K562 (cell line): ENCODE data around the gene SH3BP5L. TPM values are rescaled to one million over a fixed set of nuclear protein-coding genes. Genes with fewer than 3 reads are reported as not detected.

ENCODE experiments used
- ATAC-seq: fragments of 200-7000 bp; cut with Tn5 transposase; 3 replicates; pipeline ENCODE4 v1.9.1; 2020; ENCODE audit warnings: moderate library complexity
- BruUV-seq: library from RNA; stranded (reverse); fragments of 400-500 nt; replicated peaks from 2 replicates; lab custom pipeline; 2021; lab: Mats Ljungman, UMichigan
- CTCF ChIA-PET: fragments of 300-600 bp; formaldehyde crosslinking; extraction: SDS; loops from one replicate; lab custom pipeline; 2021; ENCODE audit warnings: low intra/inter-chr PET ratio; lab: Yijun Ruan, JAX
- POLR2A ChIA-PET: fragments of 300-600, 350-650 bp; sonication (Branson Sonifier 250); formaldehyde crosslinking; extraction: SDS; loops from one replicate; lab custom pipeline; 2021; ENCODE audit warnings: antibody characterized with exemption, inconsistent platforms; lab: Yijun Ruan, JAX
- DNase-seq, 4 experiments: peaks; one replicate each; pipeline versions ENCODE4 v3.0.0 to v3.0.0-alpha.2; 2011 to 2018; ENCODE audit warnings: low spot score in 3 of 4, mixed read lengths in 3 of 4; ENCODE audit errors: extremely low read depth in 1 of 4
- FAIRE-seq: peaks from 2 replicates; lab custom pipeline; 2011; peaks lifted over from hg19 to GRCh38; lab: Jason Lieb, UNC
- H2AFZ ChIP-seq: 2 replicates; pipeline ENCODE4 v1.6.0; 2011; ENCODE audit warnings: low read depth, low read length, control low read depth, inconsistent platforms
- H3K27ac ChIP-seq: fragments of 200-600 bp; 3 replicates; pipeline ENCODE4 v1.8.0; 2011; ENCODE audit warnings: low read depth, mild to moderate bottlenecking, control low read depth, inconsistent platforms, low read length, moderate library complexity, mixed read lengths; ENCODE audit errors: extremely low read depth
- H3K27me3 ChIP-seq, 2 experiments: fragments of 300-600 bp in 1 of 2; 2 replicates in 1 of 2; 3 replicates in 1 of 2; pipeline versions ENCODE4 v1.6.0 to v1.8.0; 2011; ENCODE audit warnings: inconsistent platforms in 2 of 2, low read length in 2 of 2, mild to moderate bottlenecking in 1 of 2, mixed read lengths in 1 of 2, moderate library complexity in 1 of 2; ENCODE audit not compliant: control insufficient read depth in 2 of 2, insufficient read depth in 2 of 2
- H3K36me3 ChIP-seq: fragments of 300-600 bp; 3 replicates; pipeline ENCODE4 v1.8.0; 2011; ENCODE audit warnings: mild to moderate bottlenecking, low read length, inconsistent platforms; ENCODE audit not compliant: control insufficient read depth, insufficient read depth
- H3K4me1 ChIP-seq, 2 experiments: fragments of 200-600 bp in 1 of 2; replicated peaks in 1 of 2; 2 replicates in 1 of 2; 3 replicates in 1 of 2; pipeline versions ENCODE4 v1.5.1 to v1.8.0; 2011; ENCODE audit warnings: inconsistent platforms in 2 of 2, low read length in 2 of 2, mild to moderate bottlenecking in 1 of 2, mixed read lengths in 1 of 2, moderate library complexity in 1 of 2; ENCODE audit not compliant: control insufficient read depth in 2 of 2, insufficient read depth in 2 of 2
- H3K4me2 ChIP-seq: 2 replicates; pipeline ENCODE4 v1.6.1; 2011; ENCODE audit warnings: low read length, control low read depth, inconsistent platforms, mixed read lengths; ENCODE audit not compliant: insufficient read depth
- H3K4me3 ChIP-seq: fragments of 200-600 bp; sonication (generic), shearing (Covaris generic); 2 replicates; pipeline ENCODE4 v1.5.1; 2016; ENCODE audit warnings: control low read depth, inconsistent platforms
- H3K79me2 ChIP-seq: fragments of 200-600 bp; 3 replicates; pipeline ENCODE4 v1.8.0; 2011; ENCODE audit warnings: low read length, inconsistent platforms; ENCODE audit not compliant: control insufficient read depth, insufficient read depth
- H3K9ac ChIP-seq, 2 experiments: 2 replicates each; pipeline versions ENCODE4 v1.6.0 to v1.6.1; 2011; ENCODE audit warnings: low read depth in 2 of 2, low read length in 2 of 2, control low read depth in 1 of 2, inconsistent platforms in 1 of 2, mild to moderate bottlenecking in 1 of 2, mixed read lengths in 1 of 2; ENCODE audit not compliant: insufficient read depth in 1 of 2
- H3K9me1 ChIP-seq: one replicate; pipeline ENCODE4 v1.6.0; 2011; ENCODE audit warnings: inconsistent platforms, mild to moderate bottlenecking, low read length, moderate library complexity; ENCODE audit not compliant: control insufficient read depth, insufficient read depth
- H3K9me3 ChIP-seq: replicated peaks from 2 replicates; pipeline ENCODE4 v1.5.1; 2011; ENCODE audit warnings: low read depth, low read length, inconsistent platforms; ENCODE audit not compliant: control insufficient read depth, insufficient read depth
- H4K20me1 ChIP-seq: replicated peaks from 2 replicates; pipeline ENCODE4 v1.6.1; 2011; ENCODE audit warnings: low read length, inconsistent platforms, mixed read lengths; ENCODE audit not compliant: control insufficient read depth, insufficient read depth
- HDAC2 ChIP-seq: fragments of 450-650 bp; IDR thresholded peaks from 2 replicates; pipeline ENCODE4 v1.6.1; 2016; ENCODE audit warnings: mild to moderate bottlenecking
- IFI16 ChIP-seq: fragments of 250-450 bp; sonication (Bioruptor Pico); IDR thresholded peaks from 2 replicates; pipeline ENCODE4 v2.1.2; 2022; ENCODE audit warnings: mild to moderate bottlenecking, inconsistent platforms
- KAT7 ChIP-seq: sonication (generic); formaldehyde crosslinking; IDR thresholded peaks from 2 replicates; pipeline ENCODE4 v1.8.0; 2022; ENCODE audit warnings: missing genetic modification reagents, mild to moderate bottlenecking, borderline replicate concordance
- MAZ ChIP-seq, 2 experiments: fragments of 450-650 bp in 1 of 2; sonication (generic) in 1 of 2; formaldehyde crosslinking; IDR thresholded peaks in 1 of 2; conservative IDR thresholded peaks in 1 of 2; 2 replicates each; pipeline versions ENCODE4 v1.4.0 to v1.5.0; 2020; ENCODE audit warnings: mild to moderate bottlenecking in 1 of 2, missing genetic modification reagents in 1 of 2
- MIER1 ChIP-seq: fragments of 450-650 bp; IDR thresholded peaks from 2 replicates; pipeline ENCODE4 v1.6.1; 2016; ENCODE audit warnings: antibody characterized with exemption, mild to moderate bottlenecking, low read depth
- MXI1 ChIP-seq: IDR thresholded peaks from 2 replicates; pipeline ENCODE4 v1.6.1; 2011; ENCODE audit warnings: low read depth, mild to moderate bottlenecking, improper control_type of control experiment, low read length
- SRSF3 ChIP-seq: fragments of 200-400 bp; formaldehyde crosslinking; IDR thresholded peaks from 2 replicates; pipeline ENCODE4 v1.6.1; 2016; ENCODE audit warnings: mild to moderate bottlenecking, low read length, moderate library complexity; ENCODE audit not compliant: insufficient read depth
- TAF7 ChIP-seq: fragments of 450-650 bp; IDR thresholded peaks from 2 replicates; pipeline ENCODE4 v1.6.1; 2016; ENCODE audit warnings: missing genetic modification characterization, missing compliant biosample characterization
- TCF15 ChIP-seq: fragments of 250-450 bp; sonication (Bioruptor Pico); IDR thresholded peaks from 2 replicates; pipeline ENCODE4 v1.8.0; 2022; ENCODE audit warnings: moderate library complexity, mild to moderate bottlenecking, inconsistent platforms
- TRIM25 ChIP-seq: fragments of 450-650 bp; IDR thresholded peaks from 2 replicates; pipeline ENCODE4 v1.7.0; 2016; ENCODE audit warnings: borderline replicate concordance
- ZNF583 ChIP-seq: fragments of 250-450 bp; sonication (Bioruptor Pico); IDR thresholded peaks from 2 replicates; pipeline ENCODE4 v1.4.0; 2020
- WGBS: fragments of 100-300 bp; shearing (Covaris generic); methylation state at CpG from one replicate; pipeline ENCODE4 v1.1.6; 2016; ENCODE audit warnings: low coverage, mixed read lengths; ENCODE audit not compliant: insufficient coverage; ENCODE audit errors: missing lambda C conversion rate; 5-methylcytosine and 5-hydroxymethylcytosine counted together
- in situ Hi-C: fragments of 300-500 bp; cut with MboI; formaldehyde crosslinking; loops from 4 replicates; pipeline ENCODE4 v1.15.0; 2018; ENCODE audit warnings: inconsistent platforms, mixed read lengths
- intact Hi-C: fragments of 100-400 bp; cut with micrococcal nuclease; formaldehyde crosslinking; loops from 2 replicates; pipeline ENCODE4 v1.14.2; 2022
- polyA plus RNA-seq, 8 experiments: library from polyadenylated mRNA; depleted of rRNA in 4 of 8; stranded (reverse) in 5 of 8; unstranded in 3 of 8; fragments of >200 nt; fragmentation: Nextera tagmentation in 2 of 8; fragmentation: Illumina TruSeq in 1 of 8; extraction: Ambion mirVana in 2 of 8; extraction: Trizol in 1 of 8; gene quantifications; 2 replicates each; pipeline versions ENCODE4 v1.2.1 to v1.2.3, GENCODE V29; 2011 to 2014; ENCODE audit warnings: inconsistent platforms in 1 of 8, missing spikeins in 1 of 8
- total RNA-seq, 7 experiments: library from RNA; depleted of rRNA in 6 of 7; stranded (reverse); fragments of >200 nt in 6 of 7; fragmentation: Illumina TruSeq in 2 of 7; extraction: Trizol in 2 of 7; gene quantifications; 2 replicates each; pipeline versions ENCODE4 v1.2.1 to v1.2.3, GENCODE V29; 2011 to 2021; ENCODE audit warnings: low replicate concordance in 1 of 7
- TF ChIP-seq, protein P1 (sequence below): sonication (generic); formaldehyde crosslinking; IDR thresholded peaks from 2 replicates; pipeline ENCODE4 v1.8.1; 2023; ENCODE audit warnings: mild to moderate bottlenecking, missing genetic modification reagents

The SH3BP5L gene
- total and polyA plus RNA-seq, 9 of the 15 experiments (the other 6 are each of a cell fraction or from before 2014, with no cell fraction given): 1.9 to 26.5 (median 15.8) TPM

GRCh38 chr1:248857749-248858095 lies 32.0 kb upstream of the SH3BP5L start:
- ChIA-PET CTCF (interaction anchor here (1.4 to 2.8 kb wide), 3 partner anchors 48 to 67 kb away, joined by 9 to 12 read pairs (median 12); no protein-coding TSS in a partner anchor), POLR2A (interaction anchor here (1.2 to 7.2 kb wide), 8 partner anchors 11 to 58 kb away, joined by 3 to 71 read pairs (median 5); partner anchors contain the start of genes PGBD2, SH3BP5L and ZNF672)
- Histone ChIP-seq H3K27ac (peak overlapping the region; percentile 99), H3K4me2 (peak overlapping the region; percentile 100), H3K9me1 (peaks cover 3% of the 10 kb centered on the region), H3K79me2 (peaks cover 61% of the 10 kb centered on the region), H3K4me1 (peaks cover 42% of the 10 kb centered on the region in 2 experiments), H3K4me3 (peak overlapping the region; percentile 66), H3K9ac (peak overlapping the region; percentile 93 to 97), H3K9me3 (no peaks in the 10 kb centered on the region), H3K36me3 (peaks cover 48% of the 10 kb centered on the region), H3K27me3 (no peaks in the 10 kb centered on the region), H2AFZ (peak overlapping the region; percentile 66), H4K20me1 (no peaks in the 10 kb centered on the region)
- TF ChIP-seq TAF7 (tag) (peak; percentile 5; the same call in 1 of the 2 replicates), TCF15 (0 out of 2 replicates have a peak, but pooled peaks have one; percentile 53), KAT7 (CRISPR knock-in tag) (0 out of 2 replicates have a peak, but pooled peaks have one; percentile 42), IFI16 (peak; percentile 36; the same call in 1 of the 2 replicates), MAZ (CRISPR knock-in tag; conservative IDR thresholded peaks at IDR 0.05 in 1 of 2, IDR thresholded peaks at IDR 0.05 in 1 of 2) (0 out of 4 replicates have a peak, but pooled peaks of 1 of the 2 experiments have one; percentile 48), SRSF3 (0 out of 2 replicates have a peak, but pooled peaks have one; percentile 45), HDAC2 (0 out of 2 replicates have a peak, but pooled peaks have one; percentile 11), MXI1 (no peak), ZNF583 (CRISPR knock-in tag) (0 out of 2 replicates have a peak, but pooled peaks have one; percentile 7), MIER1 (0 out of 2 replicates have a peak, but pooled peaks have one; percentile 29), TRIM25 (no peak)
- TF ChIP-seq, protein P1, sequence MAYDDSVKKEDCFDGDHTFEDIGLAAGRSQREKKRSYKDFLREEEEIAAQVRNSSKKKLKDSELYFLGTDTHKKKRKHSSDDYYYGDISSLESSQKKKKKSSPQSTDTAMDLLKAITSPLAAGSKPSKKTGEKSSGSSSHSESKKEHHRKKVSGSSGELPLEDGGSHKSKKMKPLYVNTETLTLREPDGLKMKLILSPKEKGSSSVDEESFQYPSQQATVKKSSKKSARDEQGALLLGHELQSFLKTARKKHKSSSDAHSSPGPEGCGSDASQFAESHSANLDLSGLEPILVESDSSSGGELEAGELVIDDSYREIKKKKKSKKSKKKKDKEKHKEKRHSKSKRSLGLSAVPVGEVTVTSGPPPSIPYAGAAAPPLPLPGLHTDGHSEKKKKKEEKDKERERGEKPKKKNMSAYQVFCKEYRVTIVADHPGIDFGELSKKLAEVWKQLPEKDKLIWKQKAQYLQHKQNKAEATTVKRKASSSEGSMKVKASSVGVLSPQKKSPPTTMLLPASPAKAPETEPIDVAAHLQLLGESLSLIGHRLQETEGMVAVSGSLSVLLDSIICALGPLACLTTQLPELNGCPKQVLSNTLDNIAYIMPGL (CRISPR knock-in tag): no peak; the same call in 1 of the 2 replicates
- FAIRE-seq (no peak), ATAC-seq (peak; percentile 18), DNase-seq (no peak)
- intact Hi-C loops: loop anchor here (1.0 to 2.0 kb wide), 3 partner anchors 19 to 49 kb away; partner anchors contain the start of genes PGBD2 and ZNF672
- in situ Hi-C loops: no loop called here
- 0% methylated on average over 3 of the region's 4 CpGs for WGBS
- no TSS peak for BruUV-seq
